ENCODE data around the gene RALGAPA2. TPM values are rescaled to one million over a fixed set of nuclear protein-coding genes. Genes with fewer than 3 reads are reported as not detected.

Gene RALGAPA2
- polyA plus RNA-seq, 2 of the 4 experiments (the other 2 are of a cell fraction), result 4.0 to 4.7 TPM

DNA sequence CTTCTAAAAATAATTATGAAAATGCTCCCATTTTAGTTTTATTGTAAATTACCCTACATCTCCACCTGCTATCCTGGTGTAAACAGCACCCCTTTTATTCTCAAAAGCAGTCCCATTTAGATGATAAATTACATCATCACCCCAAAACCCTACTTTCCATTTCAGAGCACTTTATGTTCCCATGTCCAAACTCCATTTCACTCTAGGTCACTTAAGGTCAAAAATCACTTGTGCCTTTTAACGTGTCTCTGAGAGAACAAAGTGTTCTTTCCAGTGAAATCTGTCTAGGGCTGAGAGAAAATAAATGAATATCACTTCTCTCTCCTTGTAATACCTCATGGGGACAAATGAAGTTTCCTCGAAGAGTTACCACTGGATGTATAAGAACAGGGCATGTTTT, 187.2 kb downstream of the RALGAPA2 start:
- POLR2A ChIA-PET, result no interaction called here
- no peak for DNase-seq (ENCODE audit: low read depth in 1 of 2, low spot score in 1 of 2)
- no peaks in the 10 kb centered on the region for H3K9me3 ChIP-seq
- CTCF ChIA-PET, result interaction anchor here (0.9 to 1.0 kb wide), 2 partner anchors 164 to 442 kb away, joined by 3 read pairs; no protein-coding TSS in a partner anchor
- 71% methylated on average over 2 of the region's 2 CpGs for WGBS (ENCODE audit: missing lambda C conversion rate)
- TF ChIP-seq HOXB13 (CRISPR knock-in tag; IDR thresholded peaks at IDR 0.05; ENCODE audit: low read depth), result no peak
- TF ChIP-seq, protein P1, sequence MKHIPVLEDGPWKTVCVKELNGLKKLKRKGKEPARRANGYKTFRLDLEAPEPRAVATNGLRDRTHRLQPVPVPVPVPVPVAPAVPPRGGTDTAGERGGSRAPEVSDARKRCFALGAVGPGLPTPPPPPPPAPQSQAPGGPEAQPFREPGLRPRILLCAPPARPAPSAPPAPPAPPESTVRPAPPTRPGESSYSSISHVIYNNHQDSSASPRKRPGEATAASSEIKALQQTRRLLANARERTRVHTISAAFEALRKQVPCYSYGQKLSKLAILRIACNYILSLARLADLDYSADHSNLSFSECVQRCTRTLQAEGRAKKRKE (CRISPR knock-in tag; IDR thresholded peaks at IDR 0.05; ENCODE audit: low read depth), result no peak
- no peak for TF ChIP-seq KDM1A (IDR thresholded peaks at IDR 0.05; ENCODE audit: low read depth)
- TF ChIP-seq HDAC2 (IDR thresholded peaks at IDR 0.05), result no peak
- TF ChIP-seq TFCP2L1 (CRISPR knock-in tag; IDR thresholded peaks at IDR 0.05), result no peak
- no peak for TF ChIP-seq ZC3H11A (IDR thresholded peaks at IDR 0.05)
- TF ChIP-seq HEYL (CRISPR knock-in tag; IDR thresholded peaks at IDR 0.05), result no peak
- TF ChIP-seq POLR2A (IDR thresholded peaks at IDR 0.05; ENCODE audit: low read length), result no peak
- TF ChIP-seq, protein P2, sequence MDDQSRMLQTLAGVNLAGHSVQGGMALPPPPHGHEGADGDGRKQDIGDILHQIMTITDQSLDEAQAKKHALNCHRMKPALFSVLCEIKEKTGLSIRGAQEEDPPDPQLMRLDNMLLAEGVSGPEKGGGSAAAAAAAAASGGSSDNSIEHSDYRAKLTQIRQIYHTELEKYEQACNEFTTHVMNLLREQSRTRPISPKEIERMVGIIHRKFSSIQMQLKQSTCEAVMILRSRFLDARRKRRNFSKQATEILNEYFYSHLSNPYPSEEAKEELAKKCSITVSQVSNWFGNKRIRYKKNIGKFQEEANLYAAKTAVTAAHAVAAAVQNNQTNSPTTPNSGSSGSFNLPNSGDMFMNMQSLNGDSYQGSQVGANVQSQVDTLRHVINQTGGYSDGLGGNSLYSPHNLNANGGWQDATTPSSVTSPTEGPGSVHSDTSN (IDR thresholded peaks at IDR 0.05), result no peak
- TF ChIP-seq CBX2 (IDR thresholded peaks at IDR 0.05; ENCODE audit: borderline replicate concordance, low read depth), result no peak
- TF ChIP-seq KDM5A (IDR thresholded peaks at IDR 0.05), result no peak
- TF ChIP-seq NFE2L2 (conservative IDR thresholded peaks at IDR 0.05; ENCODE audit: low read length), result no peak
- H3K4me1 ChIP-seq, result no peaks in the 10 kb centered on the region
- FAIRE-seq, result no peak
- H3K4me2 ChIP-seq, result no peak overlapping the region
- H3K4me3 ChIP-seq, result no peak overlapping the region
- no peak for ATAC-seq
- H3K27ac ChIP-seq, result no peak overlapping the region

DNA sequence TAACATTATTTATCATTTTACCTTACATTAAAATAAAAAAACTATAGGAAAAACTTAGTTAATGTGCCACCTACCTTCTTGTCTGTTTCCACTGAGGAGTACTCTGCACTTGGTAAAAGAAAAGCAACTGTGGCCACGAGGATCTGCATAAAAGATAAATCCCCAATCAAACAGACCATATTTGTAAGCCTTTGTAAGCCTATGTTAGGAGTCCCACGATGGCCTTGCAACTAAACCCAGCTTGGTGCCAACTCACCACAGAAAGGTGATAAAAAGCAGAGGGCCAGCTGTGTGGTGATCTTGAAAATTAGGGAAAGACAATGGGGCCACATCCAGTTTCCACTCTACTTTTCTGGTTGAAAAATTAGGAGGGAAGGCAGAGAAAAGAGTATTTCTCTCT, 187.7 kb downstream of the RALGAPA2 start:
- no peak for ATAC-seq
- WGBS (ENCODE audit: missing lambda C conversion rate), result 27% methylated on average over 2 of the region's 2 CpGs
- no peak overlapping the region for H3K27ac ChIP-seq
- no peak overlapping the region for H3K4me2 ChIP-seq
- H3K9me3 ChIP-seq, result no peaks in the 10 kb centered on the region
- ChIA-PET CTCF (interaction anchor here (0.6 to 1.0 kb wide), 3 partner anchors 18 to 441 kb away, joined by 3 read pairs; no protein-coding TSS in a partner anchor), POLR2A (no interaction called here)
- no peak for DNase-seq (ENCODE audit: low read depth in 1 of 2, low spot score in 1 of 2)
- no peak for FAIRE-seq
- no peak for TF ChIP-seq HDAC2 (IDR thresholded peaks at IDR 0.05)
- H3K4me3 ChIP-seq, result no peak overlapping the region
- no peaks in the 10 kb centered on the region for H3K4me1 ChIP-seq

DNA sequence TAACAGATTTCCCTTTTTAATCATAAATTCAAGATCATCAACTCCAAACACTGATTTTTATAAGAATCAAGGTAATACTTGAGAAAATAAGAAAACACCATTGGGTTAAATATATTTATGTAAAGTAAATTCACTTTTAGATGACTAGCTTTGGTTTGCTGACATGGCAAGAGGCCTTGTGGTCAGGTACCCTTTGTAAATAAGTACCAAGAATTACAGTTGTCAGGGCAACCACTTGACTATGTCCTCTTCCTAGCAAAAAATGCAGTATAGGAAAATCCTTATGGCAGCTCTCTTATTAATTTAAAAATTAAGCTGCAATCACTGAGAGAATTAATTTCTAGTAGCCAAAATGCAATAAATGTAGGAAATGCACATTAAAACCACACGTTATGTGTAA, 190.7 kb downstream of the RALGAPA2 start:
- DNase-seq (ENCODE audit: low read depth in 1 of 2, low spot score in 1 of 2) (no peak), FAIRE-seq (no peak), ATAC-seq (no peak)
- Histone ChIP-seq H3K4me2 (no peak overlapping the region), H3K4me1 (no peaks in the 10 kb centered on the region), H3K27ac (no peak overlapping the region), H3K4me3 (no peak overlapping the region), H3K9me3 (no peaks in the 10 kb centered on the region)
- TF ChIP-seq, protein P3, sequence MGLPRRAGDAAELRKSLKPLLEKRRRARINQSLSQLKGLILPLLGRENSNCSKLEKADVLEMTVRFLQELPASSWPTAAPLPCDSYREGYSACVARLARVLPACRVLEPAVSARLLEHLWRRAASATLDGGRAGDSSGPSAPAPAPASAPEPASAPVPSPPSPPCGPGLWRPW (IDR thresholded peaks at IDR 0.05), result no peak
- TF ChIP-seq, protein P4, sequence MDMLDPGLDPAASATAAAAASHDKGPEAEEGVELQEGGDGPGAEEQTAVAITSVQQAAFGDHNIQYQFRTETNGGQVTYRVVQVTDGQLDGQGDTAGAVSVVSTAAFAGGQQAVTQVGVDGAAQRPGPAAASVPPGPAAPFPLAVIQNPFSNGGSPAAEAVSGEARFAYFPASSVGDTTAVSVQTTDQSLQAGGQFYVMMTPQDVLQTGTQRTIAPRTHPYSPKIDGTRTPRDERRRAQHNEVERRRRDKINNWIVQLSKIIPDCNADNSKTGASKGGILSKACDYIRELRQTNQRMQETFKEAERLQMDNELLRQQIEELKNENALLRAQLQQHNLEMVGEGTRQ (IDR thresholded peaks at IDR 0.05), result no peak
- TF ChIP-seq FOSB (CRISPR knock-in tag; IDR thresholded peaks at IDR 0.05) (no peak), RAD21 (conservative IDR thresholded peaks at IDR 0.05 in 1 of 2, IDR thresholded peaks at IDR 0.05 in 1 of 2) (no peak), RFX5 (IDR thresholded peaks at IDR 0.05) (no peak), RARB (CRISPR knock-in tag; IDR thresholded peaks at IDR 0.05) (no peak), NFE2L2 (conservative IDR thresholded peaks at IDR 0.05; ENCODE audit: low read length) (no peak)
- TF ChIP-seq, protein P5, sequence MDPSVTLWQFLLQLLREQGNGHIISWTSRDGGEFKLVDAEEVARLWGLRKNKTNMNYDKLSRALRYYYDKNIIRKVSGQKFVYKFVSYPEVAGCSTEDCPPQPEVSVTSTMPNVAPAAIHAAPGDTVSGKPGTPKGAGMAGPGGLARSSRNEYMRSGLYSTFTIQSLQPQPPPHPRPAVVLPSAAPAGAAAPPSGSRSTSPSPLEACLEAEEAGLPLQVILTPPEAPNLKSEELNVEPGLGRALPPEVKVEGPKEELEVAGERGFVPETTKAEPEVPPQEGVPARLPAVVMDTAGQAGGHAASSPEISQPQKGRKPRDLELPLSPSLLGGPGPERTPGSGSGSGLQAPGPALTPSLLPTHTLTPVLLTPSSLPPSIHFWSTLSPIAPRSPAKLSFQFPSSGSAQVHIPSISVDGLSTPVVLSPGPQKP (IDR thresholded peaks at IDR 0.05; ENCODE audit: low read depth, low read length), result no peak
- POLR2A ChIA-PET, result no interaction called here
- 85% methylated on average over 1 of the region's 1 CpG for WGBS (ENCODE audit: missing lambda C conversion rate)
- CTCF ChIA-PET, result no interaction called here
